Measurements from ENCODE around the gene C1orf74. TPM values are rescaled to one million over a fixed set of nuclear protein-coding genes. Genes with fewer than 3 reads are reported as not detected.

The C1orf74 gene
- total RNA-seq, 4 donors from 2014 or later, result 0.20 to 2.7 (median 2.4) TPM; not detected in 1

- DNase-seq, result peak; percentile 67
- Histone ChIP-seq H3K4me1 (peaks cover 0 to 15% (median 3%) of the 10 kb centered on the region in 4 donors), H3K27me3 (no peaks in the 10 kb centered on the region), H3K27ac (no peak overlapping the region), H3K4me3 (no peak overlapping the region), H3K36me3 (no peaks in the 10 kb centered on the region), H3K9me3 (no peaks in the 10 kb centered on the region)
- in situ Hi-C loops (cut with MboI; ENCODE audit: low pct_ligation_motif_present in 1 of 4, low pct_unique_long_range_greater_than_20kb in 1 of 4, low sequenced_read_pairs in 3 of 4), result no loop called here
- no peak for TF ChIP-seq CTCF (IDR thresholded peaks at IDR 0.05)
- TF ChIP-seq EP300 (IDR thresholded peaks at IDR 0.05; ENCODE audit: low read depth), result no peak
- TF ChIP-seq POLR2AphosphoS5 (IDR thresholded peaks at IDR 0.05), result peak in 1 of 3 donors; percentile 28
- no peak for TF ChIP-seq POLR2A (IDR thresholded peaks at IDR 0.05)
- intact Hi-C loops (cut with DNase I; ENCODE audit: low total_unique reads), result no loop called here
Observed at GRCh38 chr1:209808059-209808581, 23.8 kb upstream of the C1orf74 start.

GRCh38 chr1:209807509-209807908 lies 23.1 kb upstream of the C1orf74 start:
- H3K4me3 ChIP-seq, result no peak overlapping the region
- intact Hi-C loops (cut with DNase I; ENCODE audit: low total_unique reads) (no loop called here), in situ Hi-C loops (cut with MboI; ENCODE audit: low pct_ligation_motif_present in 1 of 4, low pct_unique_long_range_greater_than_20kb in 1 of 4, low sequenced_read_pairs in 3 of 4) (no loop called here)
- no peaks in the 10 kb centered on the region for H3K36me3 ChIP-seq
- 72% methylated on average over 3 to 4 of the region's 4 CpGs for WGBS, 2 donors (ENCODE audit: low coverage in 1 of 2)
- no peaks in the 10 kb centered on the region for H3K27me3 ChIP-seq
- no peaks in the 10 kb centered on the region for H3K9me3 ChIP-seq
- TF ChIP-seq EP300 (IDR thresholded peaks at IDR 0.05; ENCODE audit: low read depth), result no peak
- TF ChIP-seq POLR2A (IDR thresholded peaks at IDR 0.05), result no peak
- no peak for TF ChIP-seq POLR2AphosphoS5 (IDR thresholded peaks at IDR 0.05)
- TF ChIP-seq CTCF (IDR thresholded peaks at IDR 0.05), result no peak
- no peak overlapping the region for H3K27ac ChIP-seq
- no peak for DNase-seq
- H3K4me1 ChIP-seq, result peaks cover 0 to 15% (median 3%) of the 10 kb centered on the region in 4 donors

GRCh38 chr1:209805875-209806760 lies 21.8 kb upstream of the C1orf74 start, which contains the start of gene IRF6:
Gene IRF6 (minus strand): TSS chr1:209806142. CDS start chr1:209801413, 4,729 bp downstream.
- TF ChIP-seq POLR2AphosphoS5 (IDR thresholded peaks at IDR 0.05), result peak; percentile 83 to 98 (median 97)
- peak; percentile 99 for TF ChIP-seq POLR2A (IDR thresholded peaks at IDR 0.05)
- TF ChIP-seq CTCF (IDR thresholded peaks at IDR 0.05), result no peak
- no peak for TF ChIP-seq EP300 (IDR thresholded peaks at IDR 0.05; ENCODE audit: low read depth)
- Histone ChIP-seq H3K36me3 (no peaks in the 10 kb centered on the region), H3K4me3 (peak within 1 kb of the TSS; percentile 18 to 62 (median 56)), H3K9me3 (no peaks in the 10 kb centered on the region), H3K4me1 (peaks cover 0 to 15% (median 3%) of the 10 kb centered on the region in 4 donors), H3K27ac (peak within 1 kb of the TSS; percentile 77 to 89 (median 88)), H3K27me3 (no peaks in the 10 kb centered on the region)
- in situ Hi-C loops (cut with MboI; ENCODE audit: low pct_ligation_motif_present in 1 of 4, low pct_unique_long_range_greater_than_20kb in 1 of 4, low sequenced_read_pairs in 3 of 4) (no loop called here), intact Hi-C loops (cut with DNase I; ENCODE audit: low total_unique reads) (no loop called here)
- 12% methylated on average over 24 of the region's 46 CpGs; no CpG with 5 or more reads in 1 of the 2 donors for WGBS, 2 donors (ENCODE audit: low coverage in 1 of 2)
- peak; percentile 96 for DNase-seq

- intact Hi-C loops (cut with DNase I; ENCODE audit: low total_unique reads), result no loop called here
- DNase-seq, result peak; percentile 46
- Histone ChIP-seq H3K36me3 (no peaks in the 10 kb centered on the region), H3K4me3 (peak overlapping the region; percentile 0 to 62 (median 56)), H3K27me3 (no peaks in the 10 kb centered on the region), H3K9me3 (no peaks in the 10 kb centered on the region), H3K27ac (peak overlapping the region; percentile 77 to 89 (median 88)), H3K4me1 (peaks cover 0 to 15% (median 3%) of the 10 kb centered on the region in 4 donors)
- peak in 1 of 5 experiments; percentile 12 for TF ChIP-seq CTCF (IDR thresholded peaks at IDR 0.05)
- TF ChIP-seq EP300 (IDR thresholded peaks at IDR 0.05; ENCODE audit: low read depth), result no peak
- TF ChIP-seq POLR2A (IDR thresholded peaks at IDR 0.05), result no peak
- no peak for TF ChIP-seq POLR2AphosphoS5 (IDR thresholded peaks at IDR 0.05)
- in situ Hi-C loops (cut with MboI; ENCODE audit: low pct_ligation_motif_present in 1 of 4, low pct_unique_long_range_greater_than_20kb in 1 of 4, low sequenced_read_pairs in 3 of 4), result no loop called here
- WGBS, 2 donors (ENCODE audit: low coverage in 1 of 2), result 27 to 67% methylated on average over 1 to 19 of the region's 19 CpGs
Observed at GRCh38 chr1:209805341-209805781, 21.0 kb upstream of the C1orf74 start.
